ENCODE measurements around the gene TRIM40.

Gene TRIM40

GRCh38 chr6:30185846-30186484 lies 50.0 kb downstream of the TRIM40 start:
- TF ChIP-seq JUND (IDR thresholded peaks at IDR 0.05; ENCODE audit: low read depth): no peak
- in situ Hi-C loops (cut with HindIII; ENCODE audit: low pct_unique_long_range_greater_than_20kb, low sequenced_read_pairs): no loop called here
- no peak for DNase-seq (ENCODE audit: low read depth in 1 of 2, low spot score in 1 of 2)

DNA sequence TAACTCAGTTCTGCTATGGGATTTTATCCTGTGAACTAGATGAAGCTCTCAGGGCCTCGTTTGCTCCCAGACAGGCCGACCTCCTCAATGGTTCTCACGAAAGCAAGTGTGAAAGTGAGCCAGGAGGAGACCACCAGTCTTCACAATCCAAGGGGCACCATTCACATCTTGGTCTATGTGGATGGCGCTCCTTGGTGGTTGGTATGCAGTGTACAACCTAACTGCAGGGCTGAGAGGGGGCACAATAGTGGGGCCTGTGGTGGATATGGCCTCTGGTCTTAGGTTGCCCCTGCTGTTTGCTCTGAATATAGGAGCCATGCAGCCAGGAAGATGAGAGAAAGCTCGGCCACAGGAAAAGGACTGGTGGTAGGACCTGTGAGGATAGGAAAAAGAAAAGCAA lies 52.6 kb downstream of the TRIM40 start:
- in situ Hi-C loops (cut with HindIII; ENCODE audit: low pct_unique_long_range_greater_than_20kb, low sequenced_read_pairs): no loop called here

DNA sequence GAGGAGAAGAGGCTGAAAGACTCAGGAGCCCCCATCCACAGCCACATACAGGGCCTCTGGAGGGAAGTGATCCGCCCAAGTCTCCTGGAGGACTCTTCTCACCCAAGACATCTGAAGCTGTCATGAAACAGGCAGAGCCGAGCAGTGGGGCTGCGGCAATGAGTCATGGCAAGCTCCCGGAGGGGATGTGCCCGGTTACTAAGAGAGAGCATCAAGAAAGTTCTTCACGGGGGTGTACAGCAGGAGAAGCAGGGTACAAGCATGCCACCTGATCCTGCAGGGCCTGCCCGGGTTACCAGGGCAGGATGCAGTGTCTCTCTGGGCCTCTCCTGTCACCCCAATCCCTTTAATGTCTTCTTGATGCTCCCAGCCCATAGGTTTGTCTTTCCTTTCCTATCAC lies 56.1 kb downstream of the TRIM40 start:
- TF ChIP-seq JUND (IDR thresholded peaks at IDR 0.05; ENCODE audit: low read depth): no peak
- in situ Hi-C loops (cut with HindIII; ENCODE audit: low pct_unique_long_range_greater_than_20kb, low sequenced_read_pairs): no loop called here
- DNase-seq (ENCODE audit: low read depth in 1 of 2, low spot score in 1 of 2): no peak

More for the DNA sequence above, 52.6 kb downstream of the TRIM40 start:
- DNase-seq (ENCODE audit: low read depth in 1 of 2, low spot score in 1 of 2): no peak
- TF ChIP-seq JUND (IDR thresholded peaks at IDR 0.05; ENCODE audit: low read depth): no peak

- in situ Hi-C loops (cut with HindIII; ENCODE audit: low pct_unique_long_range_greater_than_20kb, low sequenced_read_pairs): no loop called here
- no peak for DNase-seq (ENCODE audit: low read depth in 1 of 2, low spot score in 1 of 2)
- no peak for TF ChIP-seq JUND (IDR thresholded peaks at IDR 0.05; ENCODE audit: low read depth)
These were observed 59.1 kb downstream of the TRIM40 start for GRCh38 chr6:30194797-30195690.

- in situ Hi-C loops (cut with HindIII; ENCODE audit: low pct_unique_long_range_greater_than_20kb, low sequenced_read_pairs): no loop called here
- TF ChIP-seq JUND (IDR thresholded peaks at IDR 0.05; ENCODE audit: low read depth): no peak
- DNase-seq (ENCODE audit: low read depth in 1 of 2, low spot score in 1 of 2): no peak
These were observed 60.0 kb downstream of the TRIM40 start for GRCh38 chr6:30195951-30196350.

GRCh38 chr6:30196376-30196775 lies 60.4 kb downstream of the TRIM40 start:
- DNase-seq (ENCODE audit: low read depth in 1 of 2, low spot score in 1 of 2): no peak
- in situ Hi-C loops (cut with HindIII; ENCODE audit: low pct_unique_long_range_greater_than_20kb, low sequenced_read_pairs): no loop called here
- no peak for TF ChIP-seq JUND (IDR thresholded peaks at IDR 0.05; ENCODE audit: low read depth)
